Upper lobe of left lung (tissue), 6 donors: ENCODE measurements around the gene CSF3. TPM values are rescaled to one million over a fixed set of nuclear protein-coding genes. Genes with fewer than 3 reads are reported as not detected.
A peak's percentile ranks its signal among the peaks of the same experiment; 100 is the strongest.

Experiments
- ATAC-seq, 2 donors: fragments of 200-7000 bp; cut with Tn5 transposase; one replicate each; pipeline ENCODE4 v1.9.1; 2022; ENCODE audit warnings: mild to moderate bottlenecking in 2 of 2, moderate library complexity in 2 of 2; ENCODE audit not compliant: low FRiP score in 2 of 2
- DNase-seq, 2 donors: peaks; one replicate each; pipeline ENCODE4 v3.0.0-alpha.2; 2019 to 2020
- H3K27ac ChIP-seq, 4 donors: fragments of 200-600 bp; sonication (generic); one replicate each; pipeline ENCODE4 v1.5.1; 2016 to 2019
- H3K27me3 ChIP-seq, 4 donors: fragments of 200-600 bp; sonication (generic); one replicate each; pipeline ENCODE4 v1.5.1; 2017 to 2019
- H3K36me3 ChIP-seq, 4 donors: fragments of 200-600 bp; sonication (generic); one replicate each; pipeline ENCODE4 v1.5.1; 2016 to 2019
- H3K4me1 ChIP-seq, 4 donors: fragments of 200-600 bp; sonication (generic); one replicate each; pipeline ENCODE4 v1.5.1; 2018 to 2019
- H3K4me3 ChIP-seq, 4 donors: fragments of 200-600 bp; sonication (generic); one replicate each; pipeline ENCODE4 v1.5.1; 2017 to 2019; ENCODE audit warnings: mild to moderate bottlenecking in 2 of 4, moderate library complexity in 1 of 4
- H3K9me3 ChIP-seq, 4 donors: fragments of 200-600 bp; sonication (generic); one replicate each; pipeline ENCODE4 v1.5.1; 2018 to 2019
- POLR2AphosphoS5 ChIP-seq, 2 donors: sonication (generic); formaldehyde crosslinking; IDR thresholded peaks; one replicate each; pipeline ENCODE4 v1.5.1; 2017; ENCODE audit warnings: antibody characterized with exemption in 2 of 2
- WGBS, 2 donors: methylation state at CpG; one replicate each; pipeline ENCODE4 v1.1.5; 2017 to 2018; 5-methylcytosine and 5-hydroxymethylcytosine counted together
- small RNA-seq, 4 donors: library from RNA; depleted of rRNA; stranded (forward); fragments of <200 nt; gene quantifications; one replicate each; pipeline ENCODE3, GENCODE V24; 2016
- total RNA-seq, 6 donors: library from RNA; depleted of rRNA in 4 of 6; stranded (reverse); fragments of >200 nt in 4 of 6; gene quantifications; one replicate each; pipeline versions ENCODE4 v1.1.0 to v1.2.1, GENCODE V29; 2016 to 2021
- donor health status: DM: no; HTN: no; CAD: no; lungs with moderate emphysema.
- donor health status: DM: no; HTN: yes; CAD: no; lungs with severe emphysema.

Gene CSF3
- total RNA-seq, 6 donors from 2014 or later: 1.6 to 14.4 (median 2.7) TPM

GRCh38 chr17:40065769-40066510 lies 50.7 kb downstream of the CSF3 start:
- ATAC-seq (no peak), DNase-seq (no peak)
- Histone ChIP-seq H3K27me3 (no peaks in the 10 kb centered on the region), H3K9me3 (no peaks in the 10 kb centered on the region), H3K4me1 (peaks cover 61 to 80% (median 70%) of the 10 kb centered on the region in 4 donors), H3K36me3 (no peaks in the 10 kb centered on the region), H3K4me3 (peak overlapping the region in 3 of 4 donors; percentile 96 to 100 (median 99)), H3K27ac (peak overlapping the region; percentile 76 to 97 (median 94))
- WGBS, 2 donors: 60 to 79% methylated on average over 4 to 8 of the region's 11 CpGs
- TF ChIP-seq POLR2AphosphoS5 (IDR thresholded peaks at IDR 0.05): no peak

Small RNA genes within 50 kb of the gene (small RNA-seq; reads per million reads assigned to genes)
- 390 to 2,548 (median 1,043) reads per million in 4 donors for gene SNORD124

Other genes with a start within 250 kb of the CSF3 start
- gene IKZF3, start 151.1 kb upstream of the CSF3 start, total RNA-seq: 10 to 100 TPM in 1 of 6 donors, 1 to 10 TPM in 5; 2.2 to 14.9 (median 4.9) TPM
- not detected for gene ZPBP2, start 147.2 kb upstream of the CSF3 start, total RNA-seq
- 10 to 100 TPM in 3 of 6 donors, 1 to 10 TPM in 3; 5.6 to 73.3 (median 17.8) TPM for gene GSDMB, start 96.8 kb upstream of the CSF3 start, total RNA-seq
- 10 to 100 TPM; 69.9 to 99.6 (median 82.7) TPM for gene ORMDL3, start 87.8 kb upstream of the CSF3 start, total RNA-seq
- not detected for gene LRRC3C, start 87.7 kb upstream of the CSF3 start, total RNA-seq
- under 1 TPM in 4 of 6 donors, not detected in 2; 0.14 to 0.61 (median 0.51) TPM for gene GSDMA, start 52.4 kb upstream of the CSF3 start, total RNA-seq
- 100 to 1,000 TPM in 2 of 6 donors, 10 to 100 TPM in 4; 55.5 to 117 (median 78.8) TPM for gene PSMD3, start 34.6 kb upstream of the CSF3 start, total RNA-seq
- gene MED24, start 39.0 kb downstream of the CSF3 start, total RNA-seq: 100 to 1,000 TPM in 1 of 6 donors, 10 to 100 TPM in 5; 36.5 to 157 (median 71.0) TPM
- 10 to 100 TPM; 31.0 to 55.3 (median 49.9) TPM for gene THRA, start 47.5 kb downstream of the CSF3 start, total RNA-seq
- 10 to 100 TPM in 5 of 6 donors, 1 to 10 TPM in 1; 3.8 to 24.7 (median 15.8) TPM for gene NR1D1, start 85.1 kb downstream of the CSF3 start, total RNA-seq
- 100 to 1,000 TPM in 3 of 6 donors, 10 to 100 TPM in 3; 57.6 to 240 (median 97.0) TPM for gene MSL1, start 106.5 kb downstream of the CSF3 start, total RNA-seq
- 100 to 1,000 TPM in 2 of 6 donors, 10 to 100 TPM in 4; 52.2 to 141 (median 75.0) TPM for gene CASC3, start 125.1 kb downstream of the CSF3 start, total RNA-seq
- gene RAPGEFL1, start 162.0 kb downstream of the CSF3 start, total RNA-seq: 10 to 100 TPM in 4 of 6 donors, 1 to 10 TPM in 2; 7.6 to 44.0 (median 13.5) TPM
- 10 to 100 TPM; 19.9 to 39.8 (median 26.2) TPM for gene WIPF2, start 203.9 kb downstream of the CSF3 start, total RNA-seq